ENCODE data around the gene KCNH1.

DNA sequence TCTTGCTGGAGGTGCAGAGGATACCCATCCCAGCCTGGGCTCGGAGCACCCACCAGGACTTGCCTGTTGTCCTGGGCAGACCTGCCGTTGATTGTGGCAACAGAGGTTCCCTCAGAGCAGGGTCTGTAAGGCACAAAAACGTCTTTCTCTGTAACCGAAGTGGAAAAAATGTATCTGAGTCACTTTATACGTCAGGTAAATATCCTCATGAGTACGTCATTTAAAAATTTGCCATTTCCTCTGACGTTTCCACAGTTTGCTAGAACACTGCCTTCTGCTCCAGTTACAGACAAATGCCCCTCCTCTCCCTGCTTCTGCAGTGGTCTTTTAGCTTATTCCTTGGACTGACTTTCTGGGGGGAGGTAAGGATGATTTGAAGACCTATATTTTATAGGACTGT is 478.4 kb downstream of the KCNH1 start:
- TF ChIP-seq CTCF (IDR thresholded peaks at IDR 0.05; ENCODE audit: low read depth, low read length) (no peak), MYC (IDR thresholded peaks at IDR 0.05; ENCODE audit: low read depth, low read length) (no peak), POLR2A (IDR thresholded peaks at IDR 0.05; ENCODE audit: extremely low read depth, insufficient read length) (no peak), MAX (IDR thresholded peaks at IDR 0.05; ENCODE audit: low read depth, low read length) (no peak)
